HepG2 (cell line): ENCODE measurements around the gene PGP. TPM values are rescaled to one million over a fixed set of nuclear protein-coding genes. Genes with fewer than 3 reads are reported as not detected.
A peak's percentile ranks its signal among the peaks of the same experiment; 100 is the strongest.

ENCODE experiments used
- BCLAF1 ChIP-seq: fragments of 450-650 bp; IDR thresholded peaks from 2 replicates; pipeline ENCODE4 v1.6.1; 2017; ENCODE audit warnings: mild to moderate bottlenecking
- CHCHD3 ChIP-seq: sonication (generic); formaldehyde crosslinking; IDR thresholded peaks from 2 replicates; pipeline ENCODE4 v1.8.0; 2022; ENCODE audit warnings: mild to moderate bottlenecking, missing genetic modification reagents, moderate library complexity
- FOXO1 ChIP-seq: sonication (generic); formaldehyde crosslinking; IDR thresholded peaks from 2 replicates; pipeline ENCODE4 v1.4.0; 2020; ENCODE audit warnings: missing genetic modification reagents
- HHEX ChIP-seq: IDR thresholded peaks from 2 replicates; pipeline ENCODE4 v1.6.1; 2016; ENCODE audit warnings: control low read depth
- HNF4G ChIP-seq, 2 experiments: sonication (generic) in 1 of 2; formaldehyde crosslinking in 1 of 2; IDR thresholded peaks; 2 replicates each; pipeline versions ENCODE4 v1.4.0 to v1.6.1; 2011 to 2020; ENCODE audit warnings: borderline replicate concordance in 2 of 2, low read depth in 2 of 2, mild to moderate bottlenecking in 2 of 2, low read length in 1 of 2, missing genetic modification reagents in 1 of 2, moderate library complexity in 1 of 2
- KDM5A ChIP-seq: fragments of 200-600 bp; sonication (generic); IDR thresholded peaks from 2 replicates; pipeline ENCODE4 v1.7.0; 2018; ENCODE audit warnings: antibody characterized with exemption, mild to moderate bottlenecking, low read length, borderline replicate concordance
- MAX ChIP-seq: IDR thresholded peaks from 2 replicates; pipeline ENCODE4 v1.6.1; 2012; ENCODE audit warnings: inconsistent platforms
- MEIS2 ChIP-seq: sonication (generic); formaldehyde crosslinking; IDR thresholded peaks from 2 replicates; pipeline ENCODE4 v1.9.0; 2021; ENCODE audit warnings: mild to moderate bottlenecking, missing genetic modification reagents
- NPAS2 ChIP-seq: sonication (generic); formaldehyde crosslinking; IDR thresholded peaks from 2 replicates; pipeline ENCODE4 v1.8.0; 2022; ENCODE audit warnings: mild to moderate bottlenecking, missing genetic modification reagents, borderline replicate concordance
- RAD21 ChIP-seq: fragments of 450-650 bp; formaldehyde crosslinking; IDR thresholded peaks from 2 replicates; pipeline ENCODE4 v1.5.0; 2020; ENCODE audit warnings: mild to moderate bottlenecking
- SP140L ChIP-seq: sonication (generic); formaldehyde crosslinking; IDR thresholded peaks from 2 replicates; pipeline ENCODE4 v1.4.0; 2020; ENCODE audit warnings: missing genetic modification reagents, borderline replicate concordance
- ZFP37 ChIP-seq: sonication (generic); formaldehyde crosslinking; IDR thresholded peaks from 2 replicates; pipeline ENCODE4 v1.4.0; 2020; ENCODE audit warnings: missing genetic modification reagents, borderline replicate concordance
- ZFY ChIP-seq: sonication (generic); formaldehyde crosslinking; IDR thresholded peaks from 2 replicates; pipeline ENCODE4 v1.4.0; 2020; ENCODE audit warnings: missing genetic modification reagents
- ZMAT5 ChIP-seq: sonication (generic); formaldehyde crosslinking; IDR thresholded peaks from 2 replicates; pipeline ENCODE4 v1.5.0; 2020; ENCODE audit warnings: mild to moderate bottlenecking, low read depth, missing genetic modification reagents, borderline replicate concordance
- ZNF891 ChIP-seq: sonication (generic); formaldehyde crosslinking; IDR thresholded peaks from 2 replicates; pipeline ENCODE4 v1.5.0; 2020; ENCODE audit warnings: mild to moderate bottlenecking, missing genetic modification reagents
- polyA plus RNA-seq, 8 experiments: library from polyadenylated mRNA; depleted of rRNA in 3 of 8; stranded (reverse) in 7 of 8; unstranded in 1 of 8; fragments of >200 nt; fragmentation: Illumina TruSeq in 4 of 8; extraction: Trizol in 4 of 8; gene quantifications; 2 replicates each; pipeline versions ENCODE4 v1.2.1 to v1.2.3, GENCODE V29; 2011 to 2016; ENCODE audit warnings: low read depth in 4 of 8, missing spikeins in 1 of 8, mixed read lengths in 1 of 8; ENCODE audit not compliant: insufficient read depth in 1 of 8
- total RNA-seq, 5 experiments: library from RNA; depleted of rRNA; stranded (reverse); fragments of >200 nt; fragmentation: Illumina TruSeq; extraction: Trizol; gene quantifications; 2 replicates each; pipeline ENCODE4 v1.2.3, GENCODE V29; 2016; ENCODE audit warnings: low read depth in 1 of 5

The PGP gene
- total and polyA plus RNA-seq, 2 of the 13 experiments (the other 11 are each of a cell fraction or from before 2014, with no cell fraction given), result 7.3 to 18.3 TPM

- TF ChIP-seq BCLAF1 (no peak), RAD21 (CRISPR knock-in tag) (peak; percentile 44; the same call in 1 of the 2 replicates), SP140L (CRISPR knock-in tag) (no peak), FOXO1 (no peak), ZNF891 (CRISPR knock-in tag) (no peak), ZFP37 (no peak), KDM5A (no peak), NPAS2 (no peak), CHCHD3 (CRISPR knock-in tag) (peak; percentile 56; the same call in 1 of the 2 replicates), ZMAT5 (no peak), MAX (peak; percentile 13; the same call in 1 of the 2 replicates), HHEX (CRISPR knock-in tag) (no peak), HNF4G (IDR thresholded peaks at IDR 0.05; ENCODE audit: borderline replicate concordance, low read depth, low read length) (no peak), HNF4G (CRISPR knock-in tag; IDR thresholded peaks at IDR 0.05; ENCODE audit: borderline replicate concordance, low read depth) (no peak), MEIS2 (CRISPR knock-in tag) (peak; percentile 31; the same call in 1 of the 2 replicates), ZFY (CRISPR knock-in tag) (peak; percentile 63)
Measured at GRCh38 chr16:2213817-2214718, 572 bp downstream of the PGP start (continued).
